Peyer's patch (tissue), 4 donors: ENCODE measurements around the gene KRTCAP2. TPM values are rescaled to one million over a fixed set of nuclear protein-coding genes. Genes with fewer than 3 reads are reported as not detected.

Source experiments
- DNase-seq, 3 donors: peaks; one replicate each; pipeline ENCODE4 v3.0.0-alpha.2; 2017 to 2019
- H3K27ac ChIP-seq, 4 donors: fragments of 200-600 bp; sonication (generic); one replicate each; pipeline ENCODE4 v1.5.1; 2016 to 2019
- H3K27me3 ChIP-seq, 2 donors: fragments of 200-600 bp; sonication (generic); one replicate each; pipeline ENCODE4 v1.5.1; 2019
- H3K36me3 ChIP-seq, 3 donors: fragments of 200-600 bp; sonication (generic); one replicate each; pipeline ENCODE4 v1.5.1; 2016 to 2019
- H3K4me1 ChIP-seq, 4 donors: fragments of 200-600 bp; sonication (generic); one replicate each; pipeline ENCODE4 v1.5.1; 2016 to 2019
- H3K4me3 ChIP-seq, 4 donors: fragments of 200-600 bp; sonication (generic); 1 replicate in 3 of 4; 2 replicates in 1 of 4; pipeline ENCODE4 v1.5.1; 2016 to 2019; ENCODE audit warnings: mild to moderate bottlenecking in 1 of 4
- H3K9me3 ChIP-seq, 4 donors: fragments of 200-600 bp; sonication (generic); one replicate each; pipeline ENCODE4 v1.5.1; 2016 to 2019; ENCODE audit warnings: mild to moderate bottlenecking in 1 of 4
- CTCF ChIP-seq, 6 experiments: fragments of 450-650 bp in 4 of 6; fragments of 200-600 bp in 2 of 6; sonication (generic) in 1 of 6; IDR thresholded peaks; one replicate each; pipeline ENCODE4 v1.5.1; 2017 to 2019; ENCODE audit warnings: antibody characterized with exemption in 6 of 6, mild to moderate bottlenecking in 3 of 6, moderate library complexity in 1 of 6
- POLR2A ChIP-seq, 2 donors: fragments of 450-650 bp; IDR thresholded peaks; one replicate each; pipeline ENCODE4 v1.5.1; 2017; ENCODE audit warnings: antibody characterized with exemption in 2 of 2, mild to moderate bottlenecking in 2 of 2, moderate library complexity in 2 of 2
- total RNA-seq, 4 donors: library from RNA; depleted of rRNA; stranded (reverse); fragments of >200 nt; gene quantifications; one replicate each; pipeline ENCODE4 v1.1.0, GENCODE V29; 2016

KRTCAP2 gene
- total RNA-seq, 4 donors from 2014 or later: 111 to 137 (median 117) TPM

DNA sequence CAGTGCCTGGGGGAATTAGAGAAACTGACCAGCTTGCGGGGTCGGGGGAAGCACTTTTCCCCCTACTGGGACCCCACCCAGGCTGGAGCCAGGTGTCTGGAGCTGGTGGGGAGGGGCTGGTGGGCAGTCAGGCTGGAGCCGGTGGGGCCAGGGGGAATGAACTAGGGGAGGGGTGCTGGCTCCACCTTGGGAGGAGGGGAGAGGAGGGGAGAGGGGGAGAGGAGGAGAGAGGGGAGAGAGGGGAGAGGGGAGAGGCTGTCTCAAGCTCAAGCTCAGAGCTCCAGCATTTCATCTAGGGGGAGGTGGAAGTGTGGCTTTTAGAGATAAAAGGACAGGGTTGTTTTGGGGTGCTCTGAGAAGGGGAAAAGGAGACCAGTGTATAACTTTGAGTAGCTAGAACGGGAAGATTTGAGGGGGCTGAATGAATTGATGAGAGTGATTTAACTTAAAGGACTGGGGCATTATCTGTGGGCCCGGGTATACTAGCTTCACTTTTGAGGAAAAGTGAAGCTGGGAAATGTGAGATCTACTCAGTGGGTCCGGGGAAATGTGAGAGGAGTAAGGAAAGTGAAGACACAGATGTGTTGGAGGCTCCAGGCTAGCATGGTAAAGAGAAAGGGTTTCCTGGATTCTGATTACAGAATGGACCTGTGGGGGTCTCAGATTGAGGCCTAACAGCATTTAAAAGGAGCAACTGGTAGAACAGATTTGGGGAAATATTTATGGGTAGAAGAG, 42.7 kb downstream of the KRTCAP2 start:
- Histone ChIP-seq H3K4me1 (peaks cover 5 to 29% (median 21%) of the 10 kb centered on the region in 4 donors), H3K4me3 (peak overlapping the region in 3 of 4 donors; percentile 20 to 69 (median 63)), H3K27me3 (no peaks in the 10 kb centered on the region), H3K36me3 (peaks cover 0 to 34% (median 0%) of the 10 kb centered on the region in 3 donors), H3K27ac (peak overlapping the region in 3 of 4 donors; percentile 87 to 98 (median 98)), H3K9me3 (no peaks in the 10 kb centered on the region)
- TF ChIP-seq CTCF (IDR thresholded peaks at IDR 0.05): no peak
- TF ChIP-seq POLR2A (IDR thresholded peaks at IDR 0.05): no peak
- no peak for DNase-seq

DNA sequence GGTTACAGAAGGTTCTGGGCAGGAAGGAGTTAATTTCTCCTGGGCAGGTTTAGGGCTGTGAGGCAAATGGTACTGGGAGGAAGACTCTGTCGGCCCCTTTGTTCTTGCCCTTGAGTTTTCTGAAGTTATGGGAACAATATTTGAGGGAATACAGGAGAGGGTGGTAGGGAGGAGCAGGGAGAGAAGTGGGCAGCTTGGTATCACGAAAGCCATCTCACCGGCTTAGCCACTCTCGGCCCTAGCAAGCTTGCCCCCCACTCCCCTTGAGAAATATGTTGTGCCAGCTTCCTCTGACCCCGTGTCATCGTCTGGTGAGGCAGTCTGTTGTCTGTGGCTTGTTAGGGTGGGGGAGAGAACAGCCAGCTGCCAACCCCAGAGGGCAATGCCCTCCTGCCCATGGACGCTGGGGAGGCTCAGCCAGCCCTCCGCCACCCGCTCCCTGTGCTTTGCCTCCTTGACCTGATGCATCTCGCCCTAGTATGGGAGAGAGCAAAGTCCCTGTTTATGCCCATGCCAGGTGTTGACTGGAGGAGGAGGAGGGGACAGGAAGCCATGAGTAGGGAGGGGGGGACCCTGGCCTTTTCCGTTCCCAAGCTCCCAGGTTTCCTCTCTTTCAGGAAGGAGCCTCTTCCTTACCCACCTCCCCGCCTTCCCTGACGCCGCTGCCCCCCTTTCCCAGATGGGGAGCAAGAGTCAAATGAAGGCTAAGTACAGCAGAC, 44.2 kb downstream of the KRTCAP2 start:
- Histone ChIP-seq H3K9me3 (no peaks in the 10 kb centered on the region), H3K4me1 (peaks cover 7 to 31% (median 17%) of the 10 kb centered on the region in 4 donors), H3K27ac (peak overlapping the region; percentile 14 to 98 (median 92)), H3K36me3 (peaks cover 0 to 27% (median 0%) of the 10 kb centered on the region in 3 donors), H3K27me3 (no peaks in the 10 kb centered on the region), H3K4me3 (peak overlapping the region in 3 of 4 donors; percentile 51 to 69 (median 63))
- DNase-seq: peak in 2 of 3 donors; percentile 89 to 92
- TF ChIP-seq POLR2A (IDR thresholded peaks at IDR 0.05) (peak; percentile 96), CTCF (IDR thresholded peaks at IDR 0.05) (no peak)

DNA sequence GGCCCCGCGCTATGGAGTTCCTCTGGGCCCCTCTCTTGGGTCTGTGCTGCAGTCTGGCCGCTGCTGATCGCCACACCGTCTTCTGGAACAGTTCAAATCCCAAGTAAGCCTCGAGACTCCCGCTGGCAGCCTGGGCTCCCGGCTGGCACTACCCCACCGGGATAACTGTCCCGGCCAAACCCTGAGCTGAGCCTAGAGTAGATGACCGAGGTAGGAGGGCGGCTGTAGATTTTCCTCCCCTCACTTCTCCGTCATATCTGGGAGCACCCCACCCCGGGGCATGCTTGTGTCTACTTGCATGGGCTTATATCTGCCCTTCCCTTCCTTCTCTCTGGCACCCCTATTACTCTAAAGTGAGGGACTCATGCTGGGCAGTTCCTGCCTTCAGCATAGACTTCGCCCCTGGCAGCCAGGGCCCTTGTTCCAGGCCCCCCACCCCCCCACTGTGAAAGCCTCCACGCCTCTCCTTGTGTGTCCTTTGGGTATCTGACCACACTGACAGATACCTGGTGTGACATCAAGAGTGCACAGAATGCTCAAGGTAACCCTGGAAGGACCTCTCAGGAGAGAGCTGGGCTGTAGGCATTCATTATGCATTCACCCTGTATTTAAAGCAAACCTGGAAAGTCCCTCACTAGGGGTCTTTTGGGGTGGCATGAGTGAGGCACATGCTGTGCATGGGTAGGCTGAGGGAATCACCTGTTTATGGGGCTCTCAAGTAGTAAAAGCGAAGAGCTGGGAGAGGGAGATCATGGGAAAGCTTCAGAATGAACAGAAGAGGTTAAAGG, 44.9 kb downstream of the KRTCAP2 start:
- TF ChIP-seq POLR2A (IDR thresholded peaks at IDR 0.05) (peak in 1 of 2 donors; percentile 72), CTCF (IDR thresholded peaks at IDR 0.05) (no peak)
- peaks cover 6 to 24% (median 17%) of the 10 kb centered on the region in 4 donors for H3K4me1 ChIP-seq
- peak overlapping the region; percentile 51 to 69 (median 64) for H3K4me3 ChIP-seq
- no peaks in the 10 kb centered on the region for H3K9me3 ChIP-seq
- peaks cover 0 to 20% (median 0%) of the 10 kb centered on the region in 3 donors for H3K36me3 ChIP-seq
- peak in 1 of 3 donors; percentile 57 for DNase-seq
- H3K27ac ChIP-seq: peak overlapping the region; percentile 58 to 98 (median 92)
- H3K27me3 ChIP-seq: no peaks in the 10 kb centered on the region

DNA sequence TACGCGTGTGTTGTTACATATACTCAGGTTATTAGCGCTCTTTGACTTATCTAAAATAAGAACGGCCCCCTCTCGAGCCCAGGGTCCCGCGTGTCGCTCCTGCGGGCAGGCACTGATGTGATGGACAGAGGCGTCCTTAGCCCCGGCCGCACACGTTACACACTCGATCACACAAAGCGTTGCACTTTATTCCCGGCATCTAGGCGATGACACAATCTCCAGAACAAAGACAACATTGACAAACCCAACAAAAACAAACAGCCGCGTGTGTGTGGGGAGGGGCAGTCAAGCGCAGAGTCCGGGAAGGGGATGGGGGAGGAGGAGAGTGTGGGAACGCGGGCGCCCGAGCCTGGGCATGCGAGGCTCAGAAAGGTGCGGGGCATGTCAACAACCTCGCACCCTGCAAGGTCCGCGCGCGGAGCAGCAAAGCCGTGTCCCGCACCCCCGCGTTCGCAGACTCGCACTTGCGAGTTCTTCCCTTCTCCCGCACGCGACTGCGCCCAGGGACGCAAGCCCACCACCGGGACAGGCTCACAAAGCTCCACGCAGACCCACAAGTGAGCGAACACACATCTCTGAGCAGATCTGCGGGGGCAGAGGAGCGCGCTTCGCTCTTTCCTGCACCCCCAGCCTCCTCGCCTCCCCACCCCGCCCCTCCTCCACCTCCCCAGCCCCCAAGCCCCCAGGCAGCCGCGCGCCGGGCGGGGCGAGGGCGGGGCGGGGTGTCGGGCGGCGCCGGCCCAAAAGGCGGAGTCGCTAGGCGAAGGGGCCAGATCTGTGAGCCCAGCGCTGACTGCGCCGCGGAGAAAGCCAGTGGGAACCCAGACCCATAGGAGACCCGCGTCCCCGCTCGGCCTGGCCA, 45.8 kb downstream of the KRTCAP2 start, which contains the start of gene EFNA1:
Gene EFNA1, plus strand, starts transcription at position 772 of the 862 bp plus-strand sequence. CDS start 102 bp downstream, outside the sequence.
- Histone ChIP-seq H3K4me3 (peak within 1 kb of the TSS; percentile 51 to 69 (median 64)), H3K27me3 (no peaks in the 10 kb centered on the region), H3K27ac (peak within 1 kb of the TSS; percentile 58 to 98 (median 92)), H3K9me3 (no peaks in the 10 kb centered on the region), H3K4me1 (peaks cover 6 to 24% (median 15%) of the 10 kb centered on the region in 4 donors), H3K36me3 (peaks cover 0 to 13% (median 0%) of the 10 kb centered on the region in 3 donors)
- TF ChIP-seq POLR2A (IDR thresholded peaks at IDR 0.05): peak; percentile 85 to 93
- TF ChIP-seq CTCF (IDR thresholded peaks at IDR 0.05): no peak
- peak; percentile 26 to 90 (median 89) for DNase-seq
